GM11168 (cell line): Measurements from ENCODE around the gene CHAF1B.

Experiments
- in situ Hi-C: fragments of 300-500 bp; cut with MboI; formaldehyde crosslinking; loops from one replicate; pipeline ENCODE4 v1.12.0; 2022; ENCODE audit warnings: low sequenced_read_pairs; ENCODE audit not compliant: unreplicated experiment

CHAF1B gene

DNA sequence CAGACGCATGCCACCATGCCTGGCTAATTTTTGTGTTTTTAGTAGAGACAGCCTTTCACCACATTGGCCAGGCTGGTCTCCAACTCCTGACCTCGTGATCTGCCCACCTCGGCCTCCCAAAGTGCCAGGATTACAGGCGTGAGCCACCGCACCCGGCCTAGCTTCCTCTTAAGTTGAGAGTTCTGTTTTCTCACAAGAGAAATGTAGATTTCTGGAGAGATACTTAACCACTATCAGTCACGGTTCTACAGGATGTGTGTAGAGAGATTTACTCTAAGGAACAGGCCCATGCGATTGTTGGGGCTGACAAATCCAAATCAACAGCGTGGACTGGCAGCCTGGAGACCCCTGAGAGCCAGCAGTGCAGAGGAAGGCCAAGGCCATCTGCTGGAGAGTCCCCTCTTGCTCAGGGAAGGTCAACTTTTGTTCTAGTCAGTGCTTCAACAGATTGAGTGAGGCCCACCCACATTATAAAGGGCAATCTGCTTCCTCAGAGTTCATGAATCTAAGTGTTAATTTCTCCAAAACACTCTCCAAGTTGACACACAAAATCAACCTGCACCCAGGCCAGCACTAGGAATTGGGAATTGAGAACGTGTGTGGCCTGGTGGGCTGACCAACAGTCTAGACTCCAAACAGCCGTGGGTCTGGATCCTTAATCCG is 38.7 kb downstream of the CHAF1B start:
- in situ Hi-C loops, result loop anchor here (5.0 to 10.0 kb wide), 2 partner anchors 78 to 161 kb away; no protein-coding TSS in a partner anchor

DNA sequence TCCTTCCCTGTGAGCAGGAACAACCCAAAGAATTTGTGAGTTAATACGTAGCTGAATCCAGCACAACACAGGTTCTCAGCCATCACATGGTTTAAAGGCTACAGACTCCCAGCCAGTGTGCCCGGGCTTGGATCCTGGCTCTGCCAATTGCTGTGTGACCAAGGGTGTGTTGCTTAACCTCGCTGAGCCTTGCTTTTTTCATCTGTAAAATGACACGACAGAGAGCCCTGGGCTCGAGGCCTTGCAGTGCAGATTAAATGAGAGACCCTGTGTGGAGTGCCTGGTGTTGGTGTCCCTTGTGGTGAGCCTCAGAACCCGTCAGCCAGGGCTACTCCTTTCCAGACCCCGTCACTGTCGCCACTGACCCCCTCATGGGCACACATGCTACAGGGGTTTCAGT is 39.4 kb downstream of the CHAF1B start:
- in situ Hi-C loops, result loop anchor here (5.0 to 10.0 kb wide), 2 partner anchors 78 to 160 kb away; no protein-coding TSS in a partner anchor

DNA sequence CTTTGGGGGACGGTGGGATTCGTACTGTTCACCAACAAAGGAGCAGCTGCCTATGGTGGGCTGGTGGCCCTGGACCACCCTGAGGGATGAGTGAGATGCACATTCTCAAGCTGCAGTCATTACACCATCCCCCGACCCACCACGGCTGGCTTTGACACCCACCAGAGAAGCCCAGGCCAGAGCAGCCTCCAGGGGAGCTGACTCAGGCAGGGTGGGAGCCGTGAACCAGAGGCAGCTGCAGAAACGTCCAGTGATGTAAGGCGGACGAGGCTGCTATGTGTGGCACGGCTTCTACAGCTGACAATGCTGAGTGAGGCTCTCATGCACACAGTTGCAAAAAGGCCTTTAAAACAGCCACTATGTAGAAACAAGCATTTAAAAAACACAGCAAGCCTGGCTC is 40.1 kb downstream of the CHAF1B start:
- in situ Hi-C loops, result loop anchor here (10.0 kb wide), 1 partner anchor 160 kb away; no protein-coding TSS in a partner anchor

DNA sequence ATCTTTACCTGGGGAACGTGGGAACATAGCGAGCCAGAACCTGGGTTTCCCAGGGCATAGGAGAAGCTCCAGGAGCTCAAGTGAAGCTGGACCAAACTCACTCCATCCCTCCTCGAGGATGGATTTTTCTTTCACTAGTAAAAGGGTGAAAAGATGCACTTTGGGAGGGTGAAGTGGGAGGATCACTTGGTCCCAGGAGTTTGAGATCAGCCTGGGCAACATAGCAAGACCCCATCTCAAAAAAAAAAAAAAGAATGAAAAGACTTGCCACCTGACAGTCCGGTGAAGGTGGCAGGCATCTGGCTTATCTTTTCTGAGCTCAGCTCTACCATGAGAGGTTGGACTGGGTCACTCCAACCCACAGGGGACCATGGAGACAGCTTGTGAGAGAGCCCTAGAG is 42.3 kb downstream of the CHAF1B start:
- in situ Hi-C loops, result loop anchor here (10.0 kb wide), 1 partner anchor 157 kb away; no protein-coding TSS in a partner anchor

DNA sequence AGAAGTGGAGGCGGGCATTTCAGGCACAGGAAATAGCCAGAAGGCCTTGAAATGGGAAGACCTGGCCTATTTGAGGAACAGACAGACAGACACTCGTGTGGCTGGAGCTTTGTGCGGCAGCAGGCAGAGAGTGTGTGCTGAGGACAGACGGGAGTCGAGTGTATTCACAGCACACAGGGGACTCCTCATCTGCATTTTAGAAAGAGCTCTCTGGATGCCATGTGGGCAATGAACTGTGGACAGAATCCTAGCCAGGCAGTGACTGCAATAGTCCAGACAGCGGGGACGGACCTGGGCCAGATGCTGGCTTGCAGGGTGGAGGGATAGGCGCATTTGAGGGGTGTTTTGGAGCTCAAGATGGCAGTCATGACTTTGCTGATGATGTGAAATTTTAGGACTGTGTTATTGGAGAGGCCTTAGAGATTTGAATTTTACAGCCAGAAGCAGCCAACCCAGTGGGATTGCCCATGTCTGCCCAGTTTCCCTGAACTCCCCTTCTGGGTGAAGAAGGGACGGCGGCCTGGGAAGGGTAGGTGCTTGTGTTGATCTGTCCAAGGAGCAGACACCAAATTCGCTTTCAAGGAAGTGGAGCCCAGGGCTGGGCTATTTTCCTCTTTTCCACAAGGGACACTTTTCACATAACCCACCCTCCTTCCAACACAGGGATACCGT is 43.7 kb downstream of the CHAF1B start:
- in situ Hi-C loops, result loop anchor here (10.0 kb wide), 1 partner anchor 156 kb away; no protein-coding TSS in a partner anchor

DNA sequence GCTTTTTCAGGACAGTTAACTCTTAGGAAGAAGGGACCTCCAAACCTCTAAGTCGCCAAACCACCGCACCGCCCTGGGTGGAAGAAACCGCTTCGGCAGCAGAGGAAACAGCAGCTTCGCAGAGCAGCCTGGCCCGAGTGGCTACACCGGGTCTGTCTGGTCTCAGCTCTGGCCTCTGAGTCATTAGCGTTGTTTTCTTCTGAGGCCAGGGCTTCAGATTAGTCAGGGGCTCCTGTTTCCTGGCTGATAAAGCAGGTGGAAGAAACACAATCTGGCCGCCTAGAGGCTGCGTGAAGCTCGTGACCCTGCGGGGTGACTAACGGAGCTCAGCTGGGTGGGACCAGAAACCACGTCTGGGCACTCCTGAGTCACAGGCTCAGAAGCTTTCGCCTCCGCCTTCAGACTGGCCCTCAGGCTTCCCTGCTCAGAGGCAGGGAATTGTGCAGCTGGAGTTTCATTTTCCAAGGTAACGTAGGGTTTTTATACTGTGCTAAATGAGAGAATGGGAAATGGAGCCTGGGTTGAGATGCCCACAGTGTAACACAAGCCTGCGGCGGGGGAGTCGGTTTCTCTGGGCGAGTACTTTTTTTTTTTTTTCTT is 44.9 kb downstream of the CHAF1B start:
- in situ Hi-C loops, result loop anchor here (10.0 kb wide), 1 partner anchor 155 kb away; no protein-coding TSS in a partner anchor

DNA sequence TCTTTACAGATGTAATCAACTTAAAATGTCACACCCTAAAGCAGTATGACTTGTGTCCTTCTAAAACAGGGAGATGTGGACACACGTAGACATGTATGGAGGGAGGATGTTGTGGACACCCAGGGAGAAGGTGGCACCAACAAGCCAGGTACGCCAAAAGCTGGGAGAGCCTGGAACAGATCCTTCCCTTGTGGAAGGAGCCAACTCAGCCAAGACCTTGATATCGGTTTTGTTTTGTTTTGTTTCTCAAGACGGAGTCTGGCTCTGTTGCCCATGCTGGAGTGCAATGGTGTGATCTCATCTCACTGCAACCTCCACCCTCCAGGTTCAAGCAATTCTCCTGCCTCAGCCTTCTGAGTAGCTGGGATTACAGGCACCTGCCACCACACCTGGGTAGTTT is 45.6 kb downstream of the CHAF1B start:
- in situ Hi-C loops, result no loop called here

DNA sequence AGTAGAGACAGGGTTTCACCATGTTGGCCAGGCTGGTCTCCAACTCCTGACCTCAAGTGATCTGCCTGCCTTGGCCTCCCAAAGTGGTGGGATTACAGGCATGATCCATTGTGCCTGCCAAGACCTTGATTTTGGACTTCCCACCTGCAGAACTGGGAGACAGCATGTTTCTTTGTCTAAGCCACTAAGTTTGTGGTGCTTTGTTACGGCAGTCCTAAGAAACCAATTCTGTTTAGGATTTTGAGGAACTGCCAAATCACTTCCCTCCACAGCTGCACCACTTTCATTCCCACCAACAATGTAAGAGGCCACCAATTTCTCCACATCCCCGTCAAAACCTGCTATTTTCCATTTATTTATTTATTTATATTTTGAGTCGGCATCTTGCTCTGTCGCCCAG is 46.1 kb downstream of the CHAF1B start:
- in situ Hi-C loops, result no loop called here

DNA sequence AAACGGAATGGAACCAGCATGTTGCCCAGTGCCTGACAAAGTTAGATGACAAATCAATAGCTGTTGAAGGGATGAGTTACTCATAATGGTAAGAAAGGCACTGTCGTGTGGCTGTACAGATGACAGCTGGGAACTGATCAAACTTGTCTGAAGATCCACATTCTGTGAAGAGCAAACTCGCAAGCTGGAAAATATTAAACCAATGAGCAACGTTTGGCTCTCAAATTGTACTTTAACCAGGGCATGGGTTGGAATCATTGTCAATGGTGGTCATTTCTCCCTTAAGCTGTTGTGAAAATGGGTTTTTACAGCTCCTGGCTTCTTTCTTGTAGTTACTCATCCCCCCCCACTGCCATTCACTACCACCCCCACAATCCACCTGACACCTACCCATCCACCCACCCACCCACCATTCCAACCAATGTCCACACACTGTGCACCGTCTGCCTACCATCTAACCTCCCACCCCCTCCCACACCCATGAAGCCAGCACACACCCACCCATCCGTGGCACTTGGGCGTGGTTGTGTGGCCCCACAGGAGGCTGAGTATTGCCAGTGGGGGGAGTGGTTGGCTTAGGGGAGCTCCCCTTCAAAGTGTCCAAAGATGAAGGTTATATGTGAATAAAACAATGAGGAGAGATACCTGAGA is 48.0 kb downstream of the CHAF1B start:
- in situ Hi-C loops, result no loop called here

DNA sequence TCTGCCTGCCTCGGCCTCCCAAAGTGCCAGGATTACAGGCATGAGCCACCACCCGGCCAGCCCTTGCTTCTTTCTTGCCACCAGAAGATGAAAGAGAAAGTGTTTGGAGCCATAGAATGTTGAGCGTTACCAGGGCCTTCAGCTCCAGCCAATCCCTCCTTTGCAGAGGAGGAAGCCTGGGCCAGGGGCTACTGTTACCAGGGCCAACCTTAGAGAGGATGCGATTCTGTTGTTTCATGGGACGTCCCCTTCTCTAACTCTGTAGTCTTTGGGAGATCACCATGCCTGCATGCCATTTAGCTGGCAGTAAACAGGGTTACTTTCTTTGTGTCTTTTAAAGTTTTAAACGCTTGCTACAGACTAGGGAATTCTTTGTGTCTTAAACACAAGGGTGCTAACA is 49.0 kb downstream of the CHAF1B start:
- in situ Hi-C loops, result no loop called here

DNA sequence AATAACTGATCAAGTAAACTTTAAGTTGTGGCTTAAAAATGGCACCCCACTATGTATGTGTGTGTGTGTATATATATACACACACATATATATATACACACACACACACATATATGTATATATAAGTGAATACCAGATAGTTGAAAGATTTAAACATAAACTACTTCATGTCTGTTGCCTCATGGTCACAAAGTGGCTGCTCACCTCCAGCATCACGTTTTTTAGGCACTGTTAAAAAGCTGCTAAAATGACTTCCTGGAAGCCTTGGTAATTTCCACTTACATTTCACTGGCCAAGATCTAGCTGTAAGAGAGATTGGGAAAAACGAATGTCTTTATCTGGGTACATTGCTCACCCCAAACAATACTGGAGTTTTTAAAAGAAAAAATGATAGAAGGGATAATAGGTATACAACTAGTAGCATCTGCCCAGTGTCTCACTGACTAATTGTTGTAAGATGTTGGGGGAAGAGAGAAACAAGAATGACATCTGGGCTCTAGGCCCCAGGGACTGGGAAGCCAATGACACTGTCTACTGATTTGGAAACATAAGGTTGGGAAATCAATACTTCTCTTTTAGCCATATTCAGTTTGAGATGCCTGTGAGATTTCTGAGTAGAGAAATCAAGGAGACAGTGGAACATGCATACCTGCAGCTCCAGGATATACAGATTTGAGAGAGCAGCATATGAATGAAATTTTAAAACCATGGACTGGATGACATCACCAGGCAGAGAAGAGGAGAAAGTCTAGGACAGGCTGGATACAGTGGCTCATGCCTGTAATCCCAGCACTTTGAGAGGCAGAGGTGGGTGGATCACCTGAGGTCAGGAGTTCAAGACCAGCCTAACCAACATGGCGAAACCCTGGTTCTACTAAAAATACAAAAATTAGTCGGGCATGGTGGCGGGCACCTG is 51.9 kb downstream of the CHAF1B start:
- in situ Hi-C loops, result no loop called here

DNA sequence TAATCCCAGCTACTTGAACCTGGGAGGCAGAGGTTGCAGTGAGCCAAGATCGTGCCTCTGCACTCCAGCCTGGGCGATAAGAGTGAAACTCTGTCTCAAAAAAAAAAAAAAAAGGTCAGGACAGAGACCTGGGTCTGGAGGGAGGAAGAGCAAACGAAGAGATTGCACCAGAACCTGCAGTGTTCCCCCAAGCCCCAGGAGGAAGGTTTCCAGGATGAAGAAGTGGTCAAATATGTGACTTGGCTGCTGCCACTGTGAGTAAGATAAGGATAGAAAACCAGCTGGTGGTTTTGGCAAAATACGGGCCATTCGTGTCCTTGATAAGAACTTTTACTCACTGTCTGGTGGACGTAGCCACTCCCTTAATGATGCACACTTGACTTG is 52.5 kb downstream of the CHAF1B start:
- in situ Hi-C loops, result no loop called here

DNA sequence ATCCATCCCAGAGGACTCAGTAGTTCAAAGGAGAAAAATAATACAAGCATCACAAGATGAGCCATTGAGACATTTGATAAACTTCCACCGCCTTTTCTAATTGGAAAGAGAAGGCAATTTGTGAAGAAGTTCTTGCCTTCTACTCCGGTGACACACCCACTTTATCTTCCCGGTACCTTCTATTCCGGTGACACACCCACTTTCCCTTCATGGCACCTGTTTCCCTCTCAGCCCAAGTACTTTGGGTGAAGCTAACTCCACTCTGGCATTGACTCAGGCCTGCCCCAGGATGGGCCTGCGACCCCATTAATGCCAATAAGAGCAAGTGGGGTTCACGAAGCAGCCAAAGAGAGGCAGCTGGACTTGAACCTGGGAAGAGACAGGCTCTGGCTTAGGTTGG is 56.5 kb downstream of the CHAF1B start:
- in situ Hi-C loops, result no loop called here

DNA sequence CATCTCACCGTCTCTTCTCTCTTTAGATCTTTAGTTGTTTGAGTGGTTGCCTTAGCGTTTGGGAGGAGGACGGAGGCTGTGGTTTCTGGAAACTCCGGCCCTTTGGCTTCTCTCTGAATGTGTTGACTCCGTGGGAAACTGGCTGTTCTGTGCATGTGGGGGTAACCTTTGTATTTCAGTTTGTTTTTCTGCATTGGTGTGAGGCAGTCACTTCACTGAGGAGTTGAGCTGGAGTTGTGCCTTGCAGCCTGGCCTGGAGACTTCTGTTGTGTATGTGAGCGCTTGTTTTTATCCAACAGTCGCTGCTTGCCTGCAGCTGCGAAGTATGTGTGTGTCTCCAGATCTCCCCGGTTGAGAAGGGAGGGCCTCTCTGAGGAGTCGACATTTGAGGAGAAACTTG is 61.1 kb downstream of the CHAF1B start:
- in situ Hi-C loops, result no loop called here

DNA sequence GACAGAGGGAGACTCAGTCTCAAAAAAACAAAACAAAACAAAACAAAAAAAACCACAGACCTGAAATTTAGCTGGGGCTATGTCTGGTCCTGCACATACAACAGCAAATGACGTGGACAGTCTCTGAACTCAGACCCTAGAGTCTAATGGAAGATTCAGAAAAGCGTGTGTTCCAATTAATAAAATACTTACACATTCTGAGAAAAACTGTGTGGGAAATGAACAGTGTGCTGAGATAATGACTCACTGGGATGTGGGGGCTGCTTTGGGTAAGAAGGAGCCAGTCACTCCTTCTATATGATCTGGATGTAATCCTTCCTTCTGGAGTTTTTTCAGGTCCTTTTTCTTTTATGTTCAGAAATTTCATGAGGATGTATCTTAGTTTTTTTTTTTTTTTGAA is 65.3 kb downstream of the CHAF1B start:
- in situ Hi-C loops, result no loop called here

DNA sequence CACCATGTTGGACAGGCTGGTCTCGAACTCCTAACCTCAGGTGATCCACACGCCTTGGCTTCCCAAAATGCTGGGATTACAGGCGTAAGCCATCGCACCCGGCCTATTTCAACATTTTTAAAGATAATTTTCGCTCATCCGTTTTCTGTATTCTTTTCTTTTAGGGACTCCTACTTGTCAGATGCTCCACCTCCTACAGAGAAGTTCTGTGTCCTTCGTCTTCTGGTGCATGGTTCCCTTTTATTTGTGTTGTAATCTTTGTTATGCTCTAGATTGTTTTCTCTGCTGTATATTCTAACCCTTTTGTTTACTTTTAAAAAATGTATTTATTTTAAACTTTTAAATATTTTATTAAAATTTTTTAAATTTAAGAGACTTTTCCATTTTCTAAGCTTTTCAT is 66.3 kb downstream of the CHAF1B start:
- in situ Hi-C loops, result no loop called here

DNA sequence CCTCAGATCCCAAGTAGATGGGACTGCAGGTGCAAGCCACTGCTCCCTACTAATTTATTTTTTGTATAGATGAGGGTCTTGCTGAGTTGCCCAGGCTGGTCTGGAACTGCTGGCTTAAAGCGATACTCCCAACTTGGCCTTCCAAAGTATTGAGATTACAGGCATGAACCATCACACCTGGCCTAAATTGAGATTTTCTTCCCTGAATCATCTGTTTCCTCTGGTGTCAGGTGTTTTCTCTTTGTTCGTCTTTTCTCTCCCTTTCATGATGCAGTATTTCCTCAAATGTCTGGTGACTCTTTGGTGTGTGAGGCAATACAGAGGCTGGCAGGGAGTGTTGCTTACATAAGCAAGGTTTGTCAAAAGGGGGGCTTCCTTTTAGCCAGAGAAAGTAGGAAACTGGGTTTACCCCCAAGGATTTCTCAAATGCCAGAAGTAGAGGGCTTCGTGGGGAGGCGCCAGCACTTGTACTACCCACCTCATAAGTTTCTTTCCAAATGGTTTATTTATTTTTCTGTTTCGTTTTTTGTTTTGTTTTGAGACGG is 67.2 kb downstream of the CHAF1B start:
- in situ Hi-C loops, result no loop called here

DNA sequence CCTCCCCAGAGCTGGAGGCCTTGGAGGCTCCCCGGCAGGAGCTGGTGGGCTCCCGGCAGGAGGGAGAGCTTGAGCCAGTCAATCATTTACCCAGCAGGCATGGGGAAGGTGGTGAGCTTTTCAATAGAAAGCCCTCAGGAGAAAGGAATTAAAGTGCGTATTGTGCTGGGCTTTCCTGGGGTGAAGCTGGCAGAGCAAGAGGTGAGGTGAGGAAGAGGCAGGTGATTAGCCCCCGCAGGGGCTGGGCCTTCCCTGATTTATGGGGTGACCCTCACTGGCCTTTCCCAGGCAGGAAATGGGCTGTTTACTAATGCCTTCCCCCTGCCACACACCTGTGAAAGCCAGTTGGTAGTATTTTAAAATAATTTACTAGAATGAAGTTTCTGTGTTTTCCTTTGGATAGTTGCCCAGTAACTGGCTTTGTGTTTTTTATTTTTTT is 68.9 kb downstream of the CHAF1B start:
- in situ Hi-C loops, result no loop called here

DNA sequence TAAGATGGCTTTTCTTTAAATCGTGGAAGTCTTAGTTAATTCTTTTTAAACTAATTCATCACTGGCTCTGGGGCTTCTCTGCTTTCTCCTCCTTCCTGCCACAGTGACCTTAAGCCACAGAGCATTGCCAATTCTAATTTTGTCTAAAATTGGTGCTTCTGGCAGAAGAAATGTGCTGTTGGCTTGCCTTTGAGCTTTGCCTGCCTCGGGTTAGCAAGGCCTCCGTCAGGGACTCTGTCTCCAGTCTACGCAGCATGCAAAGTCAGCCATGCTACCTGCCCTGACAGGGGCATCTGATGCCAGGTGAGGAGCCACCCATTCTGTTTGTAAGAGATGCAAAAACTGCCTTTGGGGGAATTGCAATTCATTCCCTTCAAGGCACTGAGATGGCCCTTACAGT is 69.5 kb downstream of the CHAF1B start:
- in situ Hi-C loops, result no loop called here
